GM12878 (cell line): ENCODE results near the gene PRSS1. TPM values are rescaled to one million over a fixed set of nuclear protein-coding genes. Genes with fewer than 3 reads are reported as not detected.

Experiments used
- ATAC-seq: fragments of 200-7000 bp; cut with Tn5 transposase; 3 replicates; pipeline ENCODE4 v1.9.1; 2020; ENCODE audit warnings: mild to moderate bottlenecking, moderate library complexity
- BruUV-seq: library from RNA; stranded (reverse); fragments of 400-500 nt; replicated peaks from 2 replicates; lab custom pipeline; 2021; lab: Mats Ljungman, UMichigan
- CTCF ChIA-PET: fragments of 300-600 bp; sonication (Branson Sonifier 250); formaldehyde crosslinking; extraction: SDS; loops from one replicate; lab custom pipeline; 2021; ENCODE audit warnings: inconsistent platforms; lab: Yijun Ruan, JAX
- POLR2A ChIA-PET: fragments of 350-600 bp; formaldehyde crosslinking; extraction: SDS; loops from one replicate; lab custom pipeline; 2021; ENCODE audit warnings: inconsistent platforms; lab: Charles Lee
- RAD21 ChIA-PET: fragments of 300-600 bp; sonication (Branson Sonifier 250); formaldehyde crosslinking; loops from one replicate; lab custom pipeline; 2023; ENCODE audit warnings: antibody characterized with exemption; ENCODE audit not compliant: unreplicated experiment; lab: Charles Lee
- SMC1A ChIA-PET: fragments of 300-600 bp; sonication (Branson Sonifier 250); formaldehyde crosslinking; loops from one replicate; lab custom pipeline; 2023; ENCODE audit not compliant: unreplicated experiment, uncharacterized antibody; lab: Charles Lee
- DNase-seq: peaks from one replicate; pipeline ENCODE4 v3.0.0-alpha.2; 2011; ENCODE audit warnings: low read depth, low spot score
- FAIRE-seq: peaks from 3 replicates; lab custom pipeline; 2011; peaks lifted over from hg19 to GRCh38; lab: Jason Lieb, UNC
- H2AFZ ChIP-seq: 2 replicates; pipeline ENCODE4 v1.6.0; 2011; ENCODE audit warnings: low read depth, low read length, control low read depth; ENCODE audit not compliant: control insufficient read depth
- H3K27ac ChIP-seq: 2 replicates; pipeline ENCODE4 v1.5.1; 2011; ENCODE audit warnings: control low read depth; ENCODE audit not compliant: control insufficient read depth, insufficient read depth
- H3K27me3 ChIP-seq, 2 experiments: replicated peaks in 1 of 2; 2 replicates each; pipeline versions ENCODE4 v1.6.0 to v1.6.1; 2011; ENCODE audit warnings: low read length in 1 of 2; ENCODE audit not compliant: control insufficient read depth in 2 of 2, insufficient read depth in 2 of 2
- H3K36me3 ChIP-seq, 2 experiments: 2 replicates each; pipeline ENCODE4 v1.5.1; 2011; ENCODE audit warnings: low read length in 1 of 2; ENCODE audit not compliant: control insufficient read depth in 2 of 2, insufficient read depth in 2 of 2
- H3K4me1 ChIP-seq: 2 replicates; pipeline ENCODE4 v1.6.1; 2011; ENCODE audit warnings: mild to moderate bottlenecking, low read length, moderate library complexity, mixed read lengths; ENCODE audit not compliant: control insufficient read depth, insufficient read depth
- H3K4me2 ChIP-seq: 2 replicates; pipeline ENCODE4 v1.6.0; 2011; ENCODE audit warnings: control low read depth; ENCODE audit not compliant: control insufficient read depth, insufficient read depth
- H3K4me3 ChIP-seq: fragments of 200-600 bp; sonication (generic); 2 replicates; pipeline ENCODE4 v1.5.1; 2016
- H3K79me2 ChIP-seq: 2 replicates; pipeline ENCODE4 v1.6.0; 2011; ENCODE audit warnings: low read length; ENCODE audit not compliant: control insufficient read depth, insufficient read depth
- H3K9ac ChIP-seq: 2 replicates; pipeline ENCODE4 v1.8.0; 2011; ENCODE audit warnings: low read length, control low read depth, mixed read lengths; ENCODE audit not compliant: control insufficient read depth, insufficient read depth
- H3K9me3 ChIP-seq: replicated peaks from 3 replicates; pipeline ENCODE4 v1.5.1; 2011; ENCODE audit warnings: mild to moderate bottlenecking, low read length; ENCODE audit not compliant: control insufficient read depth, insufficient read depth
- H4K20me1 ChIP-seq: 2 replicates; pipeline ENCODE4 v1.6.0; 2011; ENCODE audit not compliant: control insufficient read depth, insufficient read depth
- BCL11A ChIP-seq: IDR thresholded peaks from 2 replicates; pipeline ENCODE4 v1.6.1; 2011; ENCODE audit warnings: low read depth, low read length
- CREM ChIP-seq: IDR thresholded peaks from 2 replicates; pipeline ENCODE4 v1.6.1; 2014; ENCODE audit warnings: antibody characterized with exemption, low read depth
- JUND ChIP-seq: IDR thresholded peaks from 2 replicates; pipeline ENCODE4 v1.6.1; 2012; ENCODE audit warnings: low read depth, mild to moderate bottlenecking, low read length, improper control_type of control experiment, moderate library complexity
- PML ChIP-seq: IDR thresholded peaks from 2 replicates; pipeline ENCODE4 v1.6.1; 2012; ENCODE audit warnings: low read length, inconsistent platforms
- TCF12 ChIP-seq: IDR thresholded peaks from 2 replicates; pipeline ENCODE4 v1.6.1; 2011; ENCODE audit warnings: low read depth, mild to moderate bottlenecking, low read length
- TCF7 ChIP-seq: IDR thresholded peaks from 2 replicates; pipeline ENCODE4 v1.6.1; 2014; ENCODE audit warnings: antibody characterized with exemption, borderline replicate concordance
- WGBS: methylation state at CpG from one replicate; pipeline ENCODE4 v1.1.6; 2016; ENCODE audit warnings: low lambda C conversion rate; ENCODE audit not compliant: insufficient replicate concordance, insufficient coverage; ENCODE audit errors: missing lambda C conversion rate; 5-methylcytosine and 5-hydroxymethylcytosine counted together
- in situ Hi-C: fragments of 300-500 bp; cut with MboI; formaldehyde crosslinking; loops from 9 replicates; pipeline ENCODE4 v1.14.3; 2018; ENCODE audit warnings: mixed read lengths
- intact Hi-C: fragments of 100-400 bp; cut with micrococcal nuclease; formaldehyde crosslinking; loops from one replicate; pipeline ENCODE4 v1.14.2; 2022; ENCODE audit not compliant: unreplicated experiment
- polyA plus RNA-seq, 11 experiments: library from polyadenylated mRNA; depleted of rRNA in 4 of 11; unstranded in 6 of 11; stranded (reverse) in 5 of 11; fragments of >200 nt; fragmentation: Nextera tagmentation in 4 of 11; fragmentation: Illumina TruSeq in 1 of 11; extraction: Ambion mirVana in 4 of 11; extraction: Trizol in 1 of 11; gene quantifications; 1 replicate in 1 of 11; 2 replicates in 10 of 11; pipeline versions ENCODE4 v1.2.1 to v1.2.3, GENCODE V29; 2011 to 2016; ENCODE audit warnings: inconsistent platforms in 2 of 11, missing spikeins in 2 of 11, low read depth in 1 of 11
- total RNA-seq, 4 experiments: library from RNA; depleted of rRNA in 3 of 4; stranded (reverse); fragments of >200 nt in 3 of 4; fragmentation: Illumina TruSeq in 1 of 4; extraction: Trizol in 1 of 4; gene quantifications; 2 replicates each; pipeline versions ENCODE4 v1.2.1 to v1.2.3, GENCODE V29; 2013 to 2021
- TF ChIP-seq, protein P1 (sequence below): fragments of 450-650 bp; IDR thresholded peaks from 2 replicates; pipeline ENCODE4 v1.6.1; 2016; ENCODE audit warnings: mild to moderate bottlenecking
- TF ChIP-seq, protein P2 (sequence below): fragments of 150-350 bp; IDR thresholded peaks from 2 replicates; pipeline ENCODE4 v1.6.1; 2016; ENCODE audit warnings: low read depth, low read length

Gene PRSS1
- total and polyA plus RNA-seq, 10 of the 15 experiments (the other 5 are each of a cell fraction or from before 2014, with no cell fraction given) = 11.9 TPM; not detected in 9

- intact Hi-C loops = no loop called here
- FAIRE-seq = no peak
- no peaks in the 10 kb centered on the region for H4K20me1 ChIP-seq
- TF ChIP-seq, protein P1, sequence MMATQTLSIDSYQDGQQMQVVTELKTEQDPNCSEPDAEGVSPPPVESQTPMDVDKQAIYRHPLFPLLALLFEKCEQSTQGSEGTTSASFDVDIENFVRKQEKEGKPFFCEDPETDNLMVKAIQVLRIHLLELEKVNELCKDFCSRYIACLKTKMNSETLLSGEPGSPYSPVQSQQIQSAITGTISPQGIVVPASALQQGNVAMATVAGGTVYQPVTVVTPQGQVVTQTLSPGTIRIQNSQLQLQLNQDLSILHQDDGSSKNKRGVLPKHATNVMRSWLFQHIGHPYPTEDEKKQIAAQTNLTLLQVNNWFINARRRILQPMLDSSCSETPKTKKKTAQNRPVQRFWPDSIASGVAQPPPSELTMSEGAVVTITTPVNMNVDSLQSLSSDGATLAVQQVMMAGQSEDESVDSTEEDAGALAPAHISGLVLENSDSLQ = peak; percentile 83; the same call in 1 of the 2 replicates
- TF ChIP-seq PML (no peak), TCF7 (no peak), JUND (no peak), BCL11A (no peak), TCF12 (no peak), CREM (0 out of 2 replicates have a peak, but pooled peaks have one; percentile 19)
- TF ChIP-seq, protein P2, sequence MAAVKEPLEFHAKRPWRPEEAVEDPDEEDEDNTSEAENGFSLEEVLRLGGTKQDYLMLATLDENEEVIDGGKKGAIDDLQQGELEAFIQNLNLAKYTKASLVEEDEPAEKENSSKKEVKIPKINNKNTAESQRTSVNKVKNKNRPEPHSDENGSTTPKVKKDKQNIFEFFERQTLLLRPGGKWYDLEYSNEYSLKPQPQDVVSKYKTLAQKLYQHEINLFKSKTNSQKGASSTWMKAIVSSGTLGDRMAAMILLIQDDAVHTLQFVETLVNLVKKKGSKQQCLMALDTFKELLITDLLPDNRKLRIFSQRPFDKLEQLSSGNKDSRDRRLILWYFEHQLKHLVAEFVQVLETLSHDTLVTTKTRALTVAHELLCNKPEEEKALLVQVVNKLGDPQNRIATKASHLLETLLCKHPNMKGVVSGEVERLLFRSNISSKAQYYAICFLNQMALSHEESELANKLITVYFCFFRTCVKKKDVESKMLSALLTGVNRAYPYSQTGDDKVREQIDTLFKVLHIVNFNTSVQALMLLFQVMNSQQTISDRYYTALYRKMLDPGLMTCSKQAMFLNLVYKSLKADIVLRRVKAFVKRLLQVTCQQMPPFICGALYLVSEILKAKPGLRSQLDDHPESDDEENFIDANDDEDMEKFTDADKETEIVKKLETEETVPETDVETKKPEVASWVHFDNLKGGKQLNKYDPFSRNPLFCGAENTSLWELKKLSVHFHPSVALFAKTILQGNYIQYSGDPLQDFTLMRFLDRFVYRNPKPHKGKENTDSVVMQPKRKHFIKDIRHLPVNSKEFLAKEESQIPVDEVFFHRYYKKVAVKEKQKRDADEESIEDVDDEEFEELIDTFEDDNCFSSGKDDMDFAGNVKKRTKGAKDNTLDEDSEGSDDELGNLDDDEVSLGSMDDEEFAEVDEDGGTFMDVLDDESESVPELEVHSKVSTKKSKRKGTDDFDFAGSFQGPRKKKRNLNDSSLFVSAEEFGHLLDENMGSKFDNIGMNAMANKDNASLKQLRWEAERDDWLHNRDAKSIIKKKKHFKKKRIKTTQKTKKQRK = no peak
- in situ Hi-C loops = no loop called here
- H2AFZ ChIP-seq = peak overlapping the region; percentile 0; the same call in 1 of the 2 replicates
- no peaks in the 10 kb centered on the region for H3K27me3 ChIP-seq
- peak; percentile 56 for ATAC-seq
- ChIA-PET RAD21 (no interaction called here), SMC1A (interaction anchor here (1.8 kb wide), 1 partner anchor 15 kb away, joined by 5 read pairs; no protein-coding TSS in a partner anchor), POLR2A (no interaction called here), CTCF (interaction anchor here (0.7 kb wide), 1 partner anchor 10 kb away, joined by 4 read pairs; no protein-coding TSS in a partner anchor)
- H3K36me3 ChIP-seq = no peaks in the 10 kb centered on the region
- H3K79me2 ChIP-seq = no peaks in the 10 kb centered on the region
- no peak overlapping the region for H3K27ac ChIP-seq
- no TSS peak for BruUV-seq
- H3K9ac ChIP-seq = peak overlapping the region; percentile 30; the same call in 1 of the 2 replicates
- peak overlapping the region; percentile 53; the same call in 1 of the 2 replicates for H3K4me3 ChIP-seq
- DNase-seq = no peak
- H3K4me2 ChIP-seq = peak overlapping the region; percentile 56
- no peaks in the 10 kb centered on the region for H3K4me1 ChIP-seq
- 12% methylated on average over 15 of the region's 15 CpGs for WGBS
- H3K9me3 ChIP-seq = no peaks in the 10 kb centered on the region
Observed at GRCh38 chr7:142722248-142722794, 27.0 kb upstream of the PRSS1 start.
